T-helper 17 cell (primary cell): ENCODE data around the gene DST. TPM values are rescaled to one million over a fixed set of nuclear protein-coding genes. Genes with fewer than 3 reads are reported as not detected.

Source experiments
- ATAC-seq: fragments of 150-1000 bp; cut with Tn5 transposase; 2 replicates; pipeline ENCODE4 v1.10.0; 2021; ENCODE audit warnings: mild to moderate bottlenecking, moderate library complexity
- DNase-seq, 3 donors: peaks; one replicate each; pipeline versions ENCODE4 v3.0.0 to v3.0.0-alpha.2; 2020 to 2021
- H3K9me3 ChIP-seq: one replicate; pipeline ENCODE4 v1.7.0; 2013; ENCODE audit warnings: low read length, mild to moderate bottlenecking; ENCODE audit not compliant: control insufficient read depth, poor library complexity, severe bottlenecking
- H3K27ac Mint-ChIP-seq: one replicate; pipeline ENCODE4 v1.8.0; 2022; ENCODE audit warnings: mild to moderate bottlenecking, moderate library complexity, mixed read lengths
- H3K27me3 Mint-ChIP-seq: one replicate; pipeline ENCODE4 v1.8.0; 2022; ENCODE audit warnings: mixed read lengths
- H3K36me3 Mint-ChIP-seq: one replicate; pipeline ENCODE4 v1.8.0; 2022; ENCODE audit warnings: low read depth, mixed read lengths
- H3K4me1 Mint-ChIP-seq: one replicate; pipeline ENCODE4 v1.8.0; 2022; ENCODE audit warnings: mild to moderate bottlenecking, mixed read lengths
- H3K4me3 Mint-ChIP-seq: one replicate; pipeline ENCODE4 v1.8.0; 2022; ENCODE audit warnings: mild to moderate bottlenecking, moderate library complexity, mixed read lengths
- total RNA-seq, 4 donors: library from RNA in 2 of 4; stranded (reverse) in 2 of 4; gene quantifications; one replicate each; pipeline ENCODE4 v1.2.3 and lab custom pipeline; 2022 to 2026

The DST gene
- total RNA-seq, 2 donors from 2014 or later: 12.6 to 29.6 TPM

DNA sequence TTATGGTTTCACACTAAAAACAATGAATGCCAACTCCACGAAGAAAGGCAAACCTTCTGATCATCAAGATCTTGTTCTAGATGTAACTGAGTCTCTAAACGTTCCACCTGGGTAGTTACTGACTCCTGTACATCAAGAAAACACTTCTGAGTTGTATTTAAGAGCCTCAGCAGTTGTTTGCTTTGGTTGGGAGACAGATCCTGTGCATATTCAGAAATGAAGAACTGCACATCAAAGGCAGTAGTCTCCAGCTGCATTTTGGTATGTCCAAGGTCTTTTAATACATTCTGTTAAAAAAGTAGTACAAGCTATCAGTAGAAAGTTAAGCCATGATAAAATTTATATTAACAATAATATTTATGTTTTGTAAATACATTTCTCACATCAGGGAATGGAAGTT is 41.3 kb downstream of the DST start:
- H3K27me3 Mint-ChIP-seq: peaks cover 19% of the 10 kb centered on the region
- no peaks in the 10 kb centered on the region for H3K9me3 ChIP-seq
- H3K4me3 Mint-ChIP-seq: no peak overlapping the region
- no peaks in the 10 kb centered on the region for H3K4me1 Mint-ChIP-seq
- no peaks in the 10 kb centered on the region for H3K36me3 Mint-ChIP-seq
- ATAC-seq (no peak), DNase-seq (no peak)
- no peak overlapping the region for H3K27ac Mint-ChIP-seq

DNA sequence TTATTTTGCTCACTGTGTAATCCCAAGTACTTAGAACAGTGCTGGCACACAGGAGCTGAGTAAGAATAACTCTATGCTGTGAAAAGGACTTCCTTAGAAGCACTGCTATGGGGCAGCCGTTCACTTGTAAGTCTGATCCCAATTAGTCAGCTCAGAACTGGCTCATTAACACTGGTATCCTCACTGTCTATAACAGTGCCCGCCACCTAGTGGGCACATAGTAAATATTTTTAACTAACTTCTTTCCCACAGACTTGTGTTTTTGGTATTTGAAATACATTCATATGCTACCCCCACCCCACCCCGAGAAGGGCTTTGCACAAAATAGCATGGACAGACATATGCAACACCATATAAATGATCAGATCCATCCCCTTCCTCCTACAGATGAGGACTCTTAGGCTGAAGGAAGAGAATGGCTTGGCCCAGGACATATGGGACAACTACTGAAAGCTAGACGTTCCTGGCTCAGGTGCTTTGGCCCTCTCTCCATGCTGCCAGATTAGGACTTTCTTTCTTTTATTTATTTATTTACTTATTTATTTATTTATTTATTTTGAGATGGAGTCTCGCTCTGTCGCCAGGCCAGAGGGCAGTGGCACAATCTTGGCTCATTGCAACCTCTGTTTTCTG is 47.1 kb downstream of the DST start:
- no peak overlapping the region for H3K27ac Mint-ChIP-seq

DNA sequence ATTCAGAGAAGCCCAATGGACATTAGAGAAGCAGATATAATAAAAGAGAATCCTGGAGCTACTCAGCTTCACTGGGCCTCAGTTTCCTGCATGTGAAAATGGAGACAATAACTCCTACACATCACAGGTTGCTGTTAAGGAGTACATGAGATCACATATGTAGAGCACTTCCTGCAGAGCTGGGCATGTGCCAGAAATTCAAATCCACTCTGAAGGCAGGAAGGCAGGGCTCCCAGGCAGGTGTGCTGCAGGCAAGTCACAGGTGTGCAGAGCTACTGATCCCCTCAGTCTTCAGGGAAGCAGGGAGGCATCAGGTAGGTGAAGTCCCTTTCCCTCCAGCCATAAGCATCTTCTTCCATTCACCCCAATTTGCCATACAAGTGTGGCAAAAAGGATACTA is 48.0 kb downstream of the DST start:
- no peak overlapping the region for H3K27ac Mint-ChIP-seq
- H3K4me3 Mint-ChIP-seq: no peak overlapping the region
- no peak for DNase-seq

More for the DNA sequence above, 47.1 kb downstream of the DST start:
- peaks cover 19% of the 10 kb centered on the region for H3K4me1 Mint-ChIP-seq
- no peaks in the 10 kb centered on the region for H3K9me3 ChIP-seq
- no peak overlapping the region for H3K4me3 Mint-ChIP-seq
- no peaks in the 10 kb centered on the region for H3K36me3 Mint-ChIP-seq
- ATAC-seq: peak; percentile 83
- H3K27me3 Mint-ChIP-seq: peaks cover 5% of the 10 kb centered on the region
- peak in 1 of 3 donors; percentile 19 for DNase-seq

DNA sequence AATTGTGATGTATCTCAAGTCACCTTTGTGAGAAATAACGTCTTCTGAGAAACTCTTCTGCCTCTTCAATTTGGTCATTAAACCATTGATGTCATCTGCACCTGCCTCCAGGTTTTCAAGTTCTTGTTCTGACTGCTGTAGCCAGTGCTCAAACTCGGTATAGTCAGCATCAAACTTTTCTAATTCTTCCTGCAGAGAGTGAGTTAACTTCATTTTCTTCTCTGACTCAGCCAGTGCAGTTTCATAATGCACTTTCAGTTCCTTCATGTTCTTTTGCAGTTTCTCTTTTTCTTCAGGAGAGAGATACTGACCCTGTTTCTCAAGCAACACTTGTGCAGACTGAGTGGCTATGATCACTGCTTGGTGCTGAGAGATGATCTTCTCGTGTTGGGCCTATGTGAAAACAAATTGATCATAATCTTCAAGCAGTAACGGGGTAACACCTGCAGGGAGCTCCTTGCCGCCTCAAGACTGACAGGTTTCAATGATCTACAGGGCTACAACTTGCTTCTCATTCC is 48.8 kb downstream of the DST start:
- peak; percentile 52 for ATAC-seq
- no peak for DNase-seq
- H3K9me3 ChIP-seq: no peaks in the 10 kb centered on the region
- H3K27ac Mint-ChIP-seq: no peak overlapping the region
- H3K4me3 Mint-ChIP-seq: peak overlapping the region; percentile 73
- peaks cover 19% of the 10 kb centered on the region for H3K4me1 Mint-ChIP-seq
- H3K36me3 Mint-ChIP-seq: no peaks in the 10 kb centered on the region
- no peaks in the 10 kb centered on the region for H3K27me3 Mint-ChIP-seq

More for the DNA sequence above, 48.0 kb downstream of the DST start:
- no peaks in the 10 kb centered on the region for H3K9me3 ChIP-seq
- Mint-ChIP-seq H3K36me3 (no peaks in the 10 kb centered on the region), H3K27me3 (no peaks in the 10 kb centered on the region), H3K4me1 (peaks cover 19% of the 10 kb centered on the region)
- ATAC-seq: peak; percentile 32

DNA sequence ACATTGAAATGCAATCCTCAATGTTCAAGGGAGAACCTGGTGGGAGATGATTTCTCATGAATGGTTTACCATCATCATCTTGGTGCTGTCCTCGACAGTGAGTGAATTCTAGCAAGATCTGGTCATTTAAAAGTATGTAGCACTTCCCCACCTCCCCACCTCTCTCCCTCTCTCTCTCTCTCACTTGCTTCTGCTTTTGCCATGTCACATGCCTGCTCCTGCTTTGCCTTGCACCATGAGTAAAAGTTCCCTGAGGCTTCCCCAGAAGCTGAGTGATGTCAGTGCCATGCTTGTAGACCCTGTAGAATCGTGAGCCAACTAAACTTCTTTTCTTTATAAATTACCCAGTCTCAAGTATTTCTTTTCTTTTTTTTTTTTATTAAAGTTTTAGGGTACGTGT is 60.5 kb downstream of the DST start:
- H3K27me3 Mint-ChIP-seq: peaks cover 5% of the 10 kb centered on the region
- no peaks in the 10 kb centered on the region for H3K9me3 ChIP-seq
- ATAC-seq (no peak), DNase-seq (no peak)
- H3K27ac Mint-ChIP-seq: no peak overlapping the region
- H3K4me1 Mint-ChIP-seq: peaks cover 2% of the 10 kb centered on the region
- H3K4me3 Mint-ChIP-seq: no peak overlapping the region
- no peaks in the 10 kb centered on the region for H3K36me3 Mint-ChIP-seq

DNA sequence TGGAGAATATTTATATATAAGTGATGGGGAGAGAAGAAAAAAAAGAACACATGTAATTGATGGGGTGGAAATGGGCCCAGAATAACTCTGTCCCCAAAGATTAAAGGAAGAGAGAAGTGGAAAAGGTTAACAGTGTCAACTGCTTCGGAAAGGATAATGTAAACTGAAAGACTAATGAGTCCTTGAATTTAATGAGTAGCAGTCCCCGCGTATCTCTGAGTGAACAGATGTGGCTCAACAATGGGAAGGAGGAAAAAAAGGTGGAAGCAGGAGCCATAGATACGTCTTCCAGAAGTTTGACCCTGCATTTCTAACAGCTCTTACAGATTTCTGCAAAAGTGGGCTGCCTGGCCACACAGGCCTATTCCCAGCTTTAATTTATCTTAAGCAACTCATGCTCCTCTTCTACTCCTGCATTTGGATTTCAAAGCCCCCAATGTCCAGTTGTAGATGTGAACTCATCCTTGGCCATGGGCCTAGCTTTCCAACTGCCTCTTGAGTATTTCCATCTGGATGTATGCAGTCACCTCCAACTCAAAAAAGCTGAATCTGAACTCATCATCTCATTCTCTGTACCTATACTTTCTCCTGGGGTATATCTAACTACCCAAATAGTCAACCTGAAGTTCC is 61.3 kb downstream of the DST start:
- Mint-ChIP-seq H3K36me3 (no peaks in the 10 kb centered on the region), H3K4me3 (no peak overlapping the region), H3K27ac (no peak overlapping the region), H3K4me1 (peaks cover 2% of the 10 kb centered on the region), H3K27me3 (peaks cover 2% of the 10 kb centered on the region)
- no peak for DNase-seq
- H3K9me3 ChIP-seq: no peaks in the 10 kb centered on the region
- ATAC-seq: no peak

DNA sequence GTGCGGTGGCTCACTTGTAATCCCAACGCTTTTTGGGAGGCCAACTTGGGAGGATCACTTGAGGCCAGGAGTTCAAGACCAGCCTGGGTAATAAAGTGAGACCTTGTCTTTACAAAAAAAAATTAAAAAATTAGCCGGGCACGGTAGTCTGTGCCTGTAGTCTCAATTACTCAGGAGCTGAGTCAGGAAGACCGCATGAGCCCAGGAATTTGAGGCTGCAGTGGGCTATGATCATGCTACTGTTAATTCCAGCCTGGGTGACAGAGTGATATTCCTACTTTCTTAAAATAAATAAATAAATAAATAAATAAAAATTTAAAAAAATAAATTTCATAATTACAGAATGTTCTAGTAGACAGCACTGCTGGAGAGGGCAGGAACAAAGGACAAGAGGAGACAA is 62.4 kb downstream of the DST start:
- peaks cover 2% of the 10 kb centered on the region for H3K4me1 Mint-ChIP-seq
- no peak overlapping the region for H3K27ac Mint-ChIP-seq
- ATAC-seq: no peak
- DNase-seq: no peak
- H3K9me3 ChIP-seq: no peaks in the 10 kb centered on the region
- peaks cover 9% of the 10 kb centered on the region for H3K27me3 Mint-ChIP-seq
- no peak overlapping the region for H3K4me3 Mint-ChIP-seq
- no peaks in the 10 kb centered on the region for H3K36me3 Mint-ChIP-seq

DNA sequence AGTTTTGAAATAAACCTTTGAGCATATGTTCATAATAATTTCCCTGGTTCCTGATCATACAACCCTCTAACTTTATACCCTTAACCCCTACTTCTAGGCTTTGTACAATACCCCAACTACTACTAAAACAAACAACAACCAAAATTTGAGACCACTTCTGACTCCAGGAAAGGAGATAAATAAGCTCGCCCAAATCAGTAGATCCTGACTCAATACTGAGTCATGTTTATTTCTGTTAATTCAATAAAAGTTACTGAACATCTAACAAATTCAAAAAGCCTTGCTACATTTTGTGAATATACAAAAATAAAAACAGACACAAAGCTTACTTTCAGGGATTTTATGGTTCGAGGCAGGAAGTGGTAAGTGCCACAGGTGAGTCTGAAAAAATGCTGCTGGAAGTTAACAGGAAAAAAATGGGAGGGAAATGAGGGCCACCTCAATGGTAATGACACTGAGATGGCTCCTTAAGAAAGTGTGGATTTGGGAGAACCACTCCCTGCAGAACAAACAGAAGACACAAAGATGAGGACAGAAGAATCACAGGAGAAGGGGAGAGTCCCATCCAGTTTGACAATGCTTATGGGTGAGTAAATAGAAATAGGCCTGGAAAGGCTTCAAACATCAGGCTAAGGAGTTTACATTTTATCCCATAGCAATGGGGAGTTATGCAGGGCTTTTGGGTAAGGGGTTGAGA is 63.4 kb downstream of the DST start:
- Mint-ChIP-seq H3K4me1 (peaks cover 2% of the 10 kb centered on the region), H3K27ac (no peak overlapping the region), H3K27me3 (peaks cover 9% of the 10 kb centered on the region), H3K36me3 (no peaks in the 10 kb centered on the region), H3K4me3 (no peak overlapping the region)
- H3K9me3 ChIP-seq: no peaks in the 10 kb centered on the region
- DNase-seq (no peak), ATAC-seq (no peak)

DNA sequence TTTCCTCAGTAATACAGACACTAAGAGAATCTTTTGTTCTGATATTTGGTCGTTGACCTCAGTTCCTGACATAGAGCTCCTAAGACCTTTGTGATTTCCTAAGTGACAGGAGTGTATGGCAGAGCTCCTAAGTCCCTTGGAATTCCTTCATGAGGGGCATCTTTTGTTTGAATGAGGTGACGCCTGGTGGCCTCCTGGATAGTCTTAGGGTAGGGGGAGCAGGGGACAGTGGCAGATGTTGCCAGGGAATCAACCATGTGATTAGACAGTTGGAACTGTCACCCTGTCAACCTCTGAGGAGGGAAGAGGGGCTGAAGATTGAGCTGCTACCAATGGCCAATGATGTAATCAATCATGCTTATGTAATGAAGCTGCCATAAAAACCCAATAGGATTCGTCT is 67.0 kb downstream of the DST start:
- no peaks in the 10 kb centered on the region for H3K9me3 ChIP-seq
- DNase-seq (no peak), ATAC-seq (no peak)
- Mint-ChIP-seq H3K4me3 (no peak overlapping the region), H3K36me3 (no peaks in the 10 kb centered on the region), H3K27ac (no peak overlapping the region), H3K4me1 (peaks cover 8% of the 10 kb centered on the region), H3K27me3 (peaks cover 9% of the 10 kb centered on the region)

DNA sequence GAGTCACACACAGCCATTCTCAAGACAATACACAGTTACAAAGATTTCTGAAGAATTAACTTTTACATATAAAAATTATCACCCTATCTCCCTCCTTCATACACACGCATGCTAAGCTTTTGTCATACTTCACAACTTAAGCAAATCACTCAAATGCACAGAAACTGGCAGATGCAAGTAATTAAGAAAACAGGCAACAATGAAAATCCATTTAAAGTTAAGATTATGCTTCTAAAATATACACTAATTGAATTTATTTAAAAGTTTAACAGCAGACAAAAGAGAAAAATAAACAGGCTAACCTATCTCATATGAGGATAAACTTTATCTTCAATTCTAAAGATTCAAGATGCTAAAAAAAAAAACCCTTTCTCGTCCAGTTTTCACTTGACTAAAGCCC is 68.4 kb downstream of the DST start:
- DNase-seq (no peak), ATAC-seq (no peak)
- peaks cover 6% of the 10 kb centered on the region for H3K4me1 Mint-ChIP-seq
- peaks cover 9% of the 10 kb centered on the region for H3K27me3 Mint-ChIP-seq
- no peaks in the 10 kb centered on the region for H3K9me3 ChIP-seq
- no peak overlapping the region for H3K4me3 Mint-ChIP-seq
- H3K36me3 Mint-ChIP-seq: no peaks in the 10 kb centered on the region
- no peak overlapping the region for H3K27ac Mint-ChIP-seq

DNA sequence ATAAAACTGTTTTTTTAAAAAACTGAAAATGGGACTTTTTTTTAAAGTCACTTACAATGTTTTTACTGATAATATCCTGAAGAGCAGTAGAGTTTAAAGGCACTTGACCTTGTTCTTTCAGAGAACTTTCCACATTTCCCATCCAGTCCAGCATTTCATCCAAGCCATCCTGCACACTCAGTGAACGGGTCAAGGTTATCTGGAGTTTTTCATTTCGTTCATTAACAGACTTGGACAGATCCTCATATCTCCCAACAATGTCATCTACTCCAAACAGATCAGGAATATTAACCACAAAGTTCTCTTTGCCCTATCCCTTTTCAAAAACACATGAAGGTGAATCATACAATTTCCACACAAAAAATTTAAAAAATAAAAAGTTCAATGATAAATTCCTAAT is 69.1 kb downstream of the DST start:
- no peaks in the 10 kb centered on the region for H3K9me3 ChIP-seq
- H3K36me3 Mint-ChIP-seq: no peaks in the 10 kb centered on the region
- H3K4me1 Mint-ChIP-seq: peaks cover 6% of the 10 kb centered on the region
- H3K27ac Mint-ChIP-seq: no peak overlapping the region
- peaks cover 9% of the 10 kb centered on the region for H3K27me3 Mint-ChIP-seq
- DNase-seq (no peak), ATAC-seq (no peak)
- no peak overlapping the region for H3K4me3 Mint-ChIP-seq

DNA sequence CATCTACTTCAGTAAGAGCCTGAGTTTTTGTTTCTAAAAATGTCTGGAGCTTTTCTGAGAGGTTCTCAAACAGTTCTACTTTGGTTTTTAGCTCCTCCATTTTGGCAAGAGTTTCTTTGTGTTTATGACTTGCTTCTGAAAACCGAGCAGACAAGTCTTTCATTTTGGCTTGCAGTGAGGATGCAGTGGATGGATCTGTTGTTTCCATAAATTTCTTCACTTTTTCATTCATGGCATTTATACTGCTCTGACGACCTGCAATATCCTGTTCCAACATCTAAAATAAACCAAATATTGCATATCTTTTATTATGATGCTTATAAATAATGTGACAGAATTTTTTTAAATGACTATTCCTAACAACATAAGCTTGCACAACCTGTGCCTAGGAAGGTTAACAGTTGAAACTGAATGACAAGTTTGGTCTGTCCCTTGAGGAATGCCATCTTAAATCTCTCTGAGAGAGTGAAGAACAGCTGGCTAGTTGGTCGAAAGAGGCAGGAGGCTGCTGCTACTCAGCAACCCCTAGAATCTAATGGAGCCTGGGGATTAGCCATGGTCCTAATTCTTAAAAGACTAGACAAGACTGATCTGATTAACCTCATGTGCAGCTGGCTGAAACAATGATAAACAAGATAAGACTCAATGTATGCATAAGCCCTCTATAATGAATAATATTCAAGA is 69.8 kb downstream of the DST start:
- DNase-seq: no peak
- no peak for ATAC-seq
- no peak overlapping the region for H3K4me3 Mint-ChIP-seq
- H3K27me3 Mint-ChIP-seq: peaks cover 9% of the 10 kb centered on the region
- H3K4me1 Mint-ChIP-seq: peaks cover 6% of the 10 kb centered on the region
- H3K9me3 ChIP-seq: no peaks in the 10 kb centered on the region
- no peak overlapping the region for H3K27ac Mint-ChIP-seq
- no peaks in the 10 kb centered on the region for H3K36me3 Mint-ChIP-seq

DNA sequence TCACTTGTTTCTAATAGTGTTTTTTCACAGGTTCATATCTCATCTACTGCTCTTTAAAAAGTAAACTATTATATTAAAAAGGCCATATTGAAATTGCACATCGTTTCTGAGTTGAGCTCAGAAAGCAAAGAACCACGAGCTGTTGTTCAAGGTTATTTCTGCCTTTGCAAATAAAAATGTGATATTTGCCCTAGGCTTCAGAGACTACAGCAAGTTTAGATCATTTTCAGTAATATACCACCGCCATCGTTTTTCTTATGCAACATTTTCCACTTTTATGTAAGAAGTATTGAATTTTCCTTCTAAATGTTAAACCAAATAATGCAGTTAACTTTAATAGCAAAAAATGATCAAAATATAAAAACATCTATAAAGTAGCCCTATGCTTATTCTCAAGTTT is 71.1 kb downstream of the DST start:
- ATAC-seq: no peak
- Mint-ChIP-seq H3K4me3 (no peak overlapping the region), H3K27me3 (peaks cover 9% of the 10 kb centered on the region), H3K36me3 (no peaks in the 10 kb centered on the region), H3K27ac (no peak overlapping the region), H3K4me1 (peaks cover 6% of the 10 kb centered on the region)
- no peak for DNase-seq
- H3K9me3 ChIP-seq: no peaks in the 10 kb centered on the region
